Stomach (tissue), 4 donors: ENCODE measurements around the gene CRYGB.

Experiments used
- EP300 ChIP-seq: sonication (generic); formaldehyde crosslinking; IDR thresholded peaks from one replicate; pipeline ENCODE4 v1.6.1; 2017; ENCODE audit warnings: antibody characterized with exemption
- POLR2A ChIP-seq, 4 donors: fragments of 450-650 bp; IDR thresholded peaks; one replicate each; pipeline ENCODE4 v1.6.1; 2016; ENCODE audit warnings: antibody characterized with exemption in 4 of 4, control low read depth in 2 of 4, mild to moderate bottlenecking in 1 of 4, moderate library complexity in 1 of 4
- TF ChIP-seq, protein P1 (sequence below), 7 experiments: fragments of 450-650 bp in 4 of 7; fragments of 200-600 bp in 3 of 7; sonication (generic) in 3 of 7; IDR thresholded peaks; one replicate each; pipeline ENCODE4 v1.5.1; 2016 to 2019; ENCODE audit warnings: antibody characterized with exemption in 7 of 7, control low read depth in 2 of 7, mild to moderate bottlenecking in 1 of 7

DNA sequence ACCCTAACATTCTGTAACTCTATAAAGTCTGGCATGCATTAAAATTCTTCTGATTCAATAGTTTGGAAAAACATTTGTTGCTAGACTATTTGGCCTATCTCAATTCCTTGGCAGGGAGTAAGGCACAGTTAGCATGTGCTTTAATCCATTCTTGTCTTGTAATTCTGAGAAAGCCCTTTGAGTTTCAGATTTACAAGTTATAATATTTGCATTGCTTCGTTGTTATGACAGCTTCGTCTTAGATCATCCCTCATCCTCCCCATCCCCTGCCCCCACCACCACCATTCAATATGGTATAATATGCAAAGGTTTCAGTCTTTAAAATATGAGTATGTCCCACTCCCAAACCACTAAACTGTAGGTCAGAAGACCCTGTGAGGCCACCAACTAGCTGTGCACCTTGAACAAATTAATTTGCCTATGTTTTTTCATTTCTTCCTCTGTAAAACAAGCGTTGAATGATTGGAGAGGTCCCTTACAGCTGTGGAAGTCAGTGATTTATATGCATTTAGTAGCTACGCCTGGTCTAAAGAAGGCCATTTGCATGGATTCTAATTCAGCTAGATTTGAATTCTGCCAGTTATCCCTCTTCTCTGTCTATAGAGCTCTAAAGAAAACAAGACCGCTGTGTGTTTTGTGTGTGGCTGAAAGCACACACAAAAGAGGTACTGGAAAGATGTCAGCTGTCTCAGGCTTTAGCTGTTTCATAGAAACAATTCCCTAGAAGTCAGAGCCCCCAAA lies 43.3 kb upstream of the CRYGB start:
- TF ChIP-seq, protein P1, sequence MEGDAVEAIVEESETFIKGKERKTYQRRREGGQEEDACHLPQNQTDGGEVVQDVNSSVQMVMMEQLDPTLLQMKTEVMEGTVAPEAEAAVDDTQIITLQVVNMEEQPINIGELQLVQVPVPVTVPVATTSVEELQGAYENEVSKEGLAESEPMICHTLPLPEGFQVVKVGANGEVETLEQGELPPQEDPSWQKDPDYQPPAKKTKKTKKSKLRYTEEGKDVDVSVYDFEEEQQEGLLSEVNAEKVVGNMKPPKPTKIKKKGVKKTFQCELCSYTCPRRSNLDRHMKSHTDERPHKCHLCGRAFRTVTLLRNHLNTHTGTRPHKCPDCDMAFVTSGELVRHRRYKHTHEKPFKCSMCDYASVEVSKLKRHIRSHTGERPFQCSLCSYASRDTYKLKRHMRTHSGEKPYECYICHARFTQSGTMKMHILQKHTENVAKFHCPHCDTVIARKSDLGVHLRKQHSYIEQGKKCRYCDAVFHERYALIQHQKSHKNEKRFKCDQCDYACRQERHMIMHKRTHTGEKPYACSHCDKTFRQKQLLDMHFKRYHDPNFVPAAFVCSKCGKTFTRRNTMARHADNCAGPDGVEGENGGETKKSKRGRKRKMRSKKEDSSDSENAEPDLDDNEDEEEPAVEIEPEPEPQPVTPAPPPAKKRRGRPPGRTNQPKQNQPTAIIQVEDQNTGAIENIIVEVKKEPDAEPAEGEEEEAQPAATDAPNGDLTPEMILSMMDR (IDR thresholded peaks at IDR 0.05): no peak
- TF ChIP-seq POLR2A (IDR thresholded peaks at IDR 0.05) (no peak), EP300 (no peak)
